ENCODE data around the gene TIMM29. TPM values are rescaled to one million over a fixed set of nuclear protein-coding genes. Genes with fewer than 3 reads are reported as not detected.

TIMM29 gene
- polyA plus RNA-seq, 1 donor from 2014 or later = 39.4 TPM

GRCh38 chr19:10918359-10918758 is 10.3 kb upstream of the TIMM29 start:
- H3K27me3 ChIP-seq (ENCODE audit: insufficient read depth, low read depth, low read length) = no peaks in the 10 kb centered on the region
- no peaks in the 10 kb centered on the region for H3K9me3 ChIP-seq (ENCODE audit: low read length)
- no peaks in the 10 kb centered on the region for H4K20me1 ChIP-seq (ENCODE audit: insufficient read depth)
- H3K4me3 ChIP-seq (ENCODE audit: low read length) = no peak overlapping the region
- H3K79me2 ChIP-seq (replicated peaks; ENCODE audit: insufficient read depth, low read length) = no peaks in the 10 kb centered on the region
- H3K9me2 ChIP-seq (ENCODE audit: insufficient read depth, low read length) = no peaks in the 10 kb centered on the region
- H3K4me2 ChIP-seq (ENCODE audit: low read length) = no peak overlapping the region
- no peak overlapping the region for H3K27ac ChIP-seq (ENCODE audit: low read length)
- no peaks in the 10 kb centered on the region for H3F3A ChIP-seq (ENCODE audit: insufficient read depth, low read length, poor library complexity, severe bottlenecking)
- no peak overlapping the region for H3K9ac ChIP-seq (ENCODE audit: low read length)
- H2AFZ ChIP-seq (ENCODE audit: low read depth, low read length) = no peak overlapping the region
- TF ChIP-seq CTCF (IDR thresholded peaks at IDR 0.05; ENCODE audit: poor library complexity, severe bottlenecking) = no peak
- TF ChIP-seq RAD21 (conservative IDR thresholded peaks at IDR 0.05) = no peak
- no peaks in the 10 kb centered on the region for H3K36me3 ChIP-seq (ENCODE audit: insufficient read depth, low read length)

- Histone ChIP-seq H4K20me1 (ENCODE audit: insufficient read depth) (no peaks in the 10 kb centered on the region), H3K4me2 (ENCODE audit: low read length) (no peak overlapping the region), H3K27me3 (ENCODE audit: insufficient read depth, low read depth, low read length) (no peaks in the 10 kb centered on the region), H3K4me3 (ENCODE audit: low read length) (no peak overlapping the region), H3K36me3 (ENCODE audit: insufficient read depth, low read length) (no peaks in the 10 kb centered on the region), H3K9me2 (ENCODE audit: insufficient read depth, low read length) (no peaks in the 10 kb centered on the region), H2AFZ (ENCODE audit: low read depth, low read length) (no peak overlapping the region), H3K79me2 (replicated peaks; ENCODE audit: insufficient read depth, low read length) (no peaks in the 10 kb centered on the region), H3F3A (ENCODE audit: insufficient read depth, low read length, poor library complexity, severe bottlenecking) (no peaks in the 10 kb centered on the region), H3K27ac (ENCODE audit: low read length) (no peak overlapping the region), H3K9me3 (ENCODE audit: low read length) (no peaks in the 10 kb centered on the region), H3K9ac (ENCODE audit: low read length) (no peak overlapping the region)
- TF ChIP-seq MXI1 (conservative IDR thresholded peaks at IDR 0.05; ENCODE audit: poor library complexity, severe bottlenecking) = no peak
- no peak for TF ChIP-seq TAF1 (IDR thresholded peaks at IDR 0.05; ENCODE audit: low read depth)
- no peak for TF ChIP-seq CTCF (IDR thresholded peaks at IDR 0.05; ENCODE audit: poor library complexity, severe bottlenecking)
- no peak for TF ChIP-seq REST (IDR thresholded peaks at IDR 0.05; ENCODE audit: borderline replicate concordance)
- no peak for TF ChIP-seq EP300 (conservative IDR thresholded peaks at IDR 0.05; ENCODE audit: poor library complexity, severe bottlenecking)
- TF ChIP-seq RAD21 (conservative IDR thresholded peaks at IDR 0.05) = no peak
Observed at GRCh38 chr19:10919352-10920287, 9.0 kb upstream of the TIMM29 start.

Data from neural cell (in vitro differentiated cells).